Neuronal stem cell (in vitro differentiated cells): ENCODE data around the gene KCNC1.

Source experiments
- DNase-seq: peaks from one replicate; pipeline ENCODE4 v3.0.0-alpha.2; 2013; ENCODE audit warnings: low spot score
- H2AFZ ChIP-seq: one replicate; pipeline ENCODE4 v1.6.1; 2013; ENCODE audit warnings: mild to moderate bottlenecking, low read length, inconsistent platforms
- H2AK5ac ChIP-seq: 2 replicates; pipeline ENCODE4 v1.6.1; 2013; ENCODE audit warnings: low read depth, mild to moderate bottlenecking, inconsistent platforms, low read length, moderate library complexity, mixed read lengths
- H2BK120ac ChIP-seq: 2 replicates; pipeline ENCODE4 v1.6.1; 2013; ENCODE audit warnings: low read depth, mild to moderate bottlenecking, inconsistent platforms, low read length, moderate library complexity, mixed read lengths
- H2BK12ac ChIP-seq: one replicate; pipeline ENCODE4 v1.6.1; 2013; ENCODE audit warnings: low read length, inconsistent platforms
- H2BK15ac ChIP-seq: 2 replicates; pipeline ENCODE4 v1.6.1; 2013; ENCODE audit warnings: mild to moderate bottlenecking, low read length, inconsistent platforms, mixed read lengths
- H2BK5ac ChIP-seq: one replicate; pipeline ENCODE4 v1.6.1; 2013; ENCODE audit warnings: inconsistent platforms, mild to moderate bottlenecking, low read length, moderate library complexity
- H3K14ac ChIP-seq: one replicate; pipeline ENCODE4 v1.6.1; 2013; ENCODE audit warnings: low read length, inconsistent platforms
- H3K18ac ChIP-seq: 2 replicates; pipeline ENCODE4 v1.6.1; 2013; ENCODE audit warnings: low read length, inconsistent platforms
- H3K23ac ChIP-seq: 2 replicates; pipeline ENCODE4 v1.6.1; 2013; ENCODE audit warnings: low read depth, mild to moderate bottlenecking, mixed read lengths, low read length, inconsistent platforms; ENCODE audit not compliant: poor library complexity
- H3K27ac ChIP-seq: replicated peaks from 3 replicates; pipeline ENCODE4 v1.5.1; 2013; ENCODE audit warnings: low read length, inconsistent platforms
- H3K27me3 ChIP-seq, 3 experiments: 2 replicates each; pipeline ENCODE4 v1.6.1; 2013; ENCODE audit warnings: low read length in 3 of 3, mild to moderate bottlenecking in 2 of 3, inconsistent platforms in 1 of 3, low read depth in 1 of 3, mixed read lengths in 1 of 3, moderate library complexity in 1 of 3; ENCODE audit not compliant: control insufficient read depth in 3 of 3, insufficient read depth in 3 of 3
- H3K36me3 ChIP-seq, 2 donors: replicated peaks in 1 of 2; 2 replicates each; pipeline ENCODE4 v1.6.1; 2013; ENCODE audit warnings: low read length in 2 of 2; ENCODE audit not compliant: control insufficient read depth in 2 of 2, insufficient read depth in 2 of 2
- H3K4ac ChIP-seq: 2 replicates; pipeline ENCODE4 v1.6.1; 2013; ENCODE audit warnings: inconsistent platforms, mild to moderate bottlenecking, low read length, moderate library complexity
- H3K4me1 ChIP-seq, 2 donors: 1 replicate in 1 of 2; 2 replicates in 1 of 2; pipeline ENCODE4 v1.6.1; 2013; ENCODE audit warnings: low read length in 2 of 2, low read depth in 1 of 2; ENCODE audit not compliant: control insufficient read depth in 2 of 2, insufficient read depth in 1 of 2
- H3K4me2 ChIP-seq: one replicate; pipeline ENCODE4 v1.6.1; 2013; ENCODE audit warnings: mild to moderate bottlenecking, low read length, inconsistent platforms; ENCODE audit not compliant: insufficient read depth, poor library complexity, severe bottlenecking
- H3K4me3 ChIP-seq, 2 donors: 2 replicates each; pipeline ENCODE4 v1.5.1; 2013; ENCODE audit warnings: low read length in 2 of 2, mild to moderate bottlenecking in 2 of 2, inconsistent platforms in 1 of 2, moderate library complexity in 1 of 2
- H3K79me1 ChIP-seq: one replicate; pipeline ENCODE4 v1.6.1; 2013; ENCODE audit warnings: low read depth, mild to moderate bottlenecking, inconsistent platforms, low read length, moderate library complexity
- H3K9ac ChIP-seq: one replicate; pipeline ENCODE4 v1.6.1; 2013; ENCODE audit warnings: mild to moderate bottlenecking, low read depth, low read length, inconsistent platforms; ENCODE audit not compliant: poor library complexity
- H3K9me3 ChIP-seq, 2 donors: replicated peaks in 1 of 2; 2 replicates each; pipeline versions ENCODE3 to v1.6.1; 2013; ENCODE audit warnings: low read length in 2 of 2, mild to moderate bottlenecking in 2 of 2, inconsistent platforms in 1 of 2, low read depth in 1 of 2, mixed read lengths in 1 of 2, moderate library complexity in 1 of 2; ENCODE audit not compliant: control insufficient read depth in 2 of 2, insufficient read depth in 1 of 2
- H4K8ac ChIP-seq: one replicate; pipeline ENCODE4 v1.6.1; 2013; ENCODE audit warnings: low read depth, mild to moderate bottlenecking, inconsistent platforms, low read length, moderate library complexity
- H4K91ac ChIP-seq: one replicate; pipeline ENCODE4 v1.6.1; 2013; ENCODE audit warnings: low read length, low read depth, mild to moderate bottlenecking, inconsistent platforms; ENCODE audit not compliant: poor library complexity
- WGBS, 2 donors: extraction: QIAGEN DNeasy Blood & Tissue Kit; methylation state at CpG; one replicate each; pipeline ENCODE4 v1.1.7; 2013; ENCODE audit warnings: missing lambda C conversion rate in 2 of 2, mixed read lengths in 1 of 2; ENCODE audit not compliant: insufficient read length in 2 of 2, insufficient replicate concordance in 1 of 2; ENCODE audit errors: extremely low coverage in 2 of 2; 5-methylcytosine and 5-hydroxymethylcytosine counted together

The KCNC1 gene

DNA sequence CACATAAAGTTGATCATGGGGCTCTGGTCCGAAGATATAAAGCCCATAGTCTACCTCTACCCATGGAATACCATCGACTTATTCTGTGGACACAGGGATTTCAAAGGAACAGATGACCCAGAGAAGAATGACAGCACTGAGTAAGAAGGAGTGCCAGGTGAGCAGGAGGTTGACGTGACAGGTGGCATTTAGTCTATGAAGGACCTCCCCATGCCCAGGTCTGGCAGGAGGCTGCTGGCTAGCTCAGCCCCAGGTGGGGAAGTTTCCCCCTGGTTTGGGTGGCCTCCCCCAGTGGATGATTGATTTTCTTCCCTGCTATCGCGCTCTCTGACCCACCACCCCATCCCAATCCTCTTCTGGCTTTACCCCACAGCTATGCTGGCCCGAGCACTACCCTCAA is 39.1 kb downstream of the KCNC1 start:
- Histone ChIP-seq H3K23ac (no peak overlapping the region), H3K14ac (no peak overlapping the region), H2AK5ac (peak overlapping the region; percentile 73), H2BK15ac (peak overlapping the region; percentile 51), H3K9ac (no peak overlapping the region), H3K18ac (peak overlapping the region; percentile 5), H3K9me3 (no peaks in the 10 kb centered on the region), H3K79me1 (no peaks in the 10 kb centered on the region), H2BK120ac (peak overlapping the region; percentile 73), H3K4ac (no peak overlapping the region), H4K91ac (peak overlapping the region; percentile 66), H3K4me2 (no peak overlapping the region), H3K36me3 (peaks cover 2 to 22% of the 10 kb centered on the region in 2 donors), H3K27me3 (no peaks in the 10 kb centered on the region), H3K4me1 (peaks cover 9 to 20% of the 10 kb centered on the region in 2 donors), H2BK5ac (peak overlapping the region; percentile 0), H3K4me3 (no peak overlapping the region), H4K8ac (no peak overlapping the region), H2BK12ac (no peak overlapping the region), H2AFZ (no peak overlapping the region), H3K27ac (no peak overlapping the region)
- WGBS, 2 donors: no CpG with 5 or more reads among the region's 6 CpGs
- no peak for DNase-seq

DNA sequence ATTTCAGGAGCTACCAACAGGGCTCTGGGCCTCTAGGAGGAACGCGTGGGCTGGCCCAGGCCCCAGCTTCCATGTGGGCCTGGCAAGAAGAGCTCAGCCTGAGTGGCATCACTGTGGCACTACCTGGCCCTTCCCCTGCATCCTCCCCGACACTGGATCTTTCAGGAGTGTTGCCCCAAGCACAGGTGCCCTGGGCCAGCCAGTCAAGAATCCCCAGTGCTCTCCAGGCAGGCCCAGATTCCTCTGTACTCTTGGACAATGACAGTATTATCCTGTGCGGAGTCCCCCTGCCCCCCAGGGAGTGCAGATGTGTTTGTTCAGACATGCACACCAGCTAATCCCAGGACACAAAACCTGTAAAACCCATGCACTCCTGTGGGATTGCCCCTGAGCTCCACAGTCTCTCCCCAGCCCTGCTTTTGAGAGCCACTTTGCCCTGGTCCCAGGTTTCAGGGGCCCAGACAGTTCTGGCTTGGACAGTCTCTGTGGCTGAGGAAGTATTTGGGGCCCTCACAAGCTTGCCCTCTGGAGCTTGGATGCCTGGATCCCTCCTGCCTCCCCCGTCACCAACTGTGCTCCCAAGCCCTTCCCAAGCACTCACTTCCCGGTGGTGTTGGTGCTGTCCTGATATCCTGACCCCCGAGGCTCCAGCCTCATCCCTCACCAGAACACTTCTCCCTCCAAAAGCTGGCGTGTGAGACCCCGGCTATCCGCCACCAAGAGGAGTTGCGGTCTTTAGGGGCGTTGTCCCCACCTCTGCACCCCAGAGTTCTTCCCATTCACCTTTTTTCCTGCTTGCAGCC is 39.9 kb downstream of the KCNC1 start:
- no CpG with 5 or more reads among the region's 12 CpGs for WGBS, 2 donors
- peak overlapping the region; percentile 73 for H2AK5ac ChIP-seq
- no peak overlapping the region for H3K14ac ChIP-seq
- no peak overlapping the region for H3K23ac ChIP-seq
- DNase-seq: peak; percentile 35
- H2AFZ ChIP-seq: no peak overlapping the region
- H3K18ac ChIP-seq: peak overlapping the region; percentile 5
- H3K4ac ChIP-seq: no peak overlapping the region
- no peak overlapping the region for H3K4me3 ChIP-seq
- peak overlapping the region; percentile 68 for H4K8ac ChIP-seq
- H3K9ac ChIP-seq: peak overlapping the region; percentile 78
- peaks cover 9 to 20% of the 10 kb centered on the region in 2 donors for H3K4me1 ChIP-seq
- peak overlapping the region; percentile 73 for H2BK120ac ChIP-seq
- H3K9me3 ChIP-seq: no peaks in the 10 kb centered on the region
- H4K91ac ChIP-seq: no peak overlapping the region
- H3K4me2 ChIP-seq: no peak overlapping the region
- peak overlapping the region; percentile 0 for H2BK5ac ChIP-seq
- H3K36me3 ChIP-seq: peaks cover 2 to 22% of the 10 kb centered on the region in 2 donors
- no peak overlapping the region for H2BK12ac ChIP-seq
- H3K27me3 ChIP-seq: no peaks in the 10 kb centered on the region
- H3K79me1 ChIP-seq: no peaks in the 10 kb centered on the region
- H2BK15ac ChIP-seq: peak overlapping the region; percentile 51
- H3K27ac ChIP-seq: peak overlapping the region; percentile 38

DNA sequence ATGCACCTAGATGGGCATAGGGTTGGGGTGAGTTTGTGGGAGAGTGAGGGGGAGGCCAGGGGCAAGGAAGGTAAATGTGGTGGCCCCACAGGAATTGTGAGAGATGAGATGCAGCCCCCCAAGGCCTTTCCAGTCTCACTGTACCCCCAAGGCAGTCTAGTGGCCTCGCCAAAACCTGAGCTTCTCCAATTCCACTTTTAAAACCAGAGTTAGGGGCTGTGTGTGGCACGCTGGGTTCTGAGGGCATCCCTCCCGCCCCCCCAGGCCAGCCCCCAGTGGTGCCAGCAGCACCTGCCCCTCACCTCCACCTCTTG is 40.4 kb downstream of the KCNC1 start:
- Histone ChIP-seq H3K4ac (no peak overlapping the region), H2BK120ac (no peak overlapping the region), H3K27ac (no peak overlapping the region), H3K4me2 (no peak overlapping the region), H4K8ac (no peak overlapping the region), H3K23ac (no peak overlapping the region), H3K27me3 (no peaks in the 10 kb centered on the region), H3K36me3 (peaks cover 2 to 22% of the 10 kb centered on the region in 2 donors), H2BK15ac (no peak overlapping the region), H2AFZ (no peak overlapping the region), H2AK5ac (peak overlapping the region; percentile 10), H3K14ac (no peak overlapping the region), H3K4me3 (no peak overlapping the region), H2BK5ac (peak overlapping the region; percentile 2), H2BK12ac (no peak overlapping the region), H3K79me1 (no peaks in the 10 kb centered on the region), H3K4me1 (peaks cover 8 to 17% of the 10 kb centered on the region in 2 donors), H3K9me3 (no peaks in the 10 kb centered on the region), H4K91ac (no peak overlapping the region), H3K9ac (no peak overlapping the region), H3K18ac (peak overlapping the region; percentile 5)
- no CpG with 5 or more reads among the region's 3 CpGs for WGBS, 2 donors
- no peak for DNase-seq

DNA sequence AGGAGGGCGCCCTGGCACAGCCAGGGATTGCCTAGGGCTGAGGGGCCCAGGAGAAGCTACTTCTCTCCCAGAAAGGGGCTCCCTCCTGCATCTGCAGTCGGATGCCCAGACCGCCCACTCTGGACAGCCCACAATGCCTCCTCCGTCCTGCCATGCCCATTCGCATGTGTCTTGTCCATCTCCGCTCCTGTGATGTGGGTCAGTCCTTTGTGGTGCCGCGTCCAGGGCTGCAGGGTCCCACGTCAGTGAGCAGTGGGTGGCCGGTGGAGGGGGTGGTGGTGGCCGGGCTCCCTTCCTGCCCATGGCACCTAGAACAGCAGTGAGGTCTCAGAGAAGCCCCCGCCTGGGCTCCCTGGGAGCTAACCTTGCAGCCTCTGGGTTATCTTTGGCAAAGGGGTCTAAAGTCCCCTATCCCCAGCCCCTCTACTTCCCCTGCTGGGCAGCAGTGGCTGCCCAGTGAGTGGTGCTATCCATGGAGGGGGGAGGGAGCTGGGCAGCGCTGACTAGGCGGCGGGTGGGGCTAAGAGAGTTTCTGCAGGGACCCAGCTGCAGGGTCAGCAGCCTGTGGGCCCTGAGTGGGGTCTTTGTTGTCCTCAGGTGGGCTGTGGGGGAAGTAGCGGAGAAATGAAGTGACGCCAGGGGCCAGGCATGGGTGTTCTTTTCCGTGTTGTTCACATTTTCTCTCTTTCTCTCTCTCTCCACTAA is 41.1 kb downstream of the KCNC1 start:
- peak overlapping the region; percentile 2 for H2BK5ac ChIP-seq
- H3K27ac ChIP-seq: no peak overlapping the region
- H3K4me3 ChIP-seq: no peak overlapping the region
- H3K4ac ChIP-seq: no peak overlapping the region
- WGBS, 2 donors: no CpG with 5 or more reads among the region's 18 CpGs
- H3K36me3 ChIP-seq: peaks cover 2 to 22% of the 10 kb centered on the region in 2 donors
- no peaks in the 10 kb centered on the region for H3K79me1 ChIP-seq
- no peak for DNase-seq
- H2AK5ac ChIP-seq: peak overlapping the region; percentile 10
- H3K23ac ChIP-seq: peak overlapping the region; percentile 1
- no peak overlapping the region for H3K9ac ChIP-seq
- H4K8ac ChIP-seq: no peak overlapping the region
- no peaks in the 10 kb centered on the region for H3K27me3 ChIP-seq
- no peak overlapping the region for H3K14ac ChIP-seq
- peak overlapping the region; percentile 16 for H2BK120ac ChIP-seq
- H3K18ac ChIP-seq: peak overlapping the region; percentile 60
- H2BK12ac ChIP-seq: peak overlapping the region; percentile 82
- peaks cover 4 to 15% of the 10 kb centered on the region in 2 donors for H3K4me1 ChIP-seq
- H2AFZ ChIP-seq: no peak overlapping the region
- no peaks in the 10 kb centered on the region for H3K9me3 ChIP-seq
- no peak overlapping the region for H4K91ac ChIP-seq
- H3K4me2 ChIP-seq: no peak overlapping the region
- H2BK15ac ChIP-seq: no peak overlapping the region
